ENCODE measurements around the gene SLC35A4.

SLC35A4 gene

DNA sequence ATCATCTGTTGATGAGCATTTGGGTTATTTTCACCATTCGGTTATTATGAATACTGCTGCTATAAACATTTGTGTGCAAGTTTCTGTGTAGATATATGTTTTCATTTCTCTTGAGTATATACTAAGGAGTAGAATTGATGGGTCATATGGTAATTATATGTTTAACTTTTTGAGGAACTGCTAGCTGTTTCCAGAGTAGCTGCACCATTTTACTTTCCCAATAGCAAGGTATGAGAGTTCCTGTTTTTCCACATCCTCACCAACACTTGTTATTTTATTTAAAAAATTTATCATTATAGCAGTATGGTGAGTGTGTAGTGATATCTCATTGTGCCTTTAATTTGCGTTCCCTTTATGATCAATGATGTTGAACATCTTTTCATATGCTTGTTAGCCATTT, 39.1 kb downstream of the SLC35A4 start:
- no peaks in the 10 kb centered on the region for H3F3A ChIP-seq (ENCODE audit: insufficient read depth)
- H3K27ac ChIP-seq (ENCODE audit: low read depth, low read length) = no peak overlapping the region
- no peak overlapping the region for H2AFZ ChIP-seq (ENCODE audit: low read depth, low read length, severe bottlenecking)
- H3K4me2 ChIP-seq (ENCODE audit: low read depth, low read length, poor library complexity, severe bottlenecking) = no peak overlapping the region
- H3K36me3 ChIP-seq (ENCODE audit: low read length) = no peaks in the 10 kb centered on the region
- H3K9me3 ChIP-seq (ENCODE audit: insufficient read depth, low read length) = no peaks in the 10 kb centered on the region
- H3K9ac ChIP-seq (ENCODE audit: low read length) = no peak overlapping the region
- no peaks in the 10 kb centered on the region for H3K9me2 ChIP-seq (replicated peaks; ENCODE audit: insufficient read depth, low read length)
- H3K27me3 ChIP-seq (ENCODE audit: low read length) = no peaks in the 10 kb centered on the region
- no peaks in the 10 kb centered on the region for H4K20me1 ChIP-seq (ENCODE audit: low read depth, low read length)
- TF ChIP-seq, protein P1, sequence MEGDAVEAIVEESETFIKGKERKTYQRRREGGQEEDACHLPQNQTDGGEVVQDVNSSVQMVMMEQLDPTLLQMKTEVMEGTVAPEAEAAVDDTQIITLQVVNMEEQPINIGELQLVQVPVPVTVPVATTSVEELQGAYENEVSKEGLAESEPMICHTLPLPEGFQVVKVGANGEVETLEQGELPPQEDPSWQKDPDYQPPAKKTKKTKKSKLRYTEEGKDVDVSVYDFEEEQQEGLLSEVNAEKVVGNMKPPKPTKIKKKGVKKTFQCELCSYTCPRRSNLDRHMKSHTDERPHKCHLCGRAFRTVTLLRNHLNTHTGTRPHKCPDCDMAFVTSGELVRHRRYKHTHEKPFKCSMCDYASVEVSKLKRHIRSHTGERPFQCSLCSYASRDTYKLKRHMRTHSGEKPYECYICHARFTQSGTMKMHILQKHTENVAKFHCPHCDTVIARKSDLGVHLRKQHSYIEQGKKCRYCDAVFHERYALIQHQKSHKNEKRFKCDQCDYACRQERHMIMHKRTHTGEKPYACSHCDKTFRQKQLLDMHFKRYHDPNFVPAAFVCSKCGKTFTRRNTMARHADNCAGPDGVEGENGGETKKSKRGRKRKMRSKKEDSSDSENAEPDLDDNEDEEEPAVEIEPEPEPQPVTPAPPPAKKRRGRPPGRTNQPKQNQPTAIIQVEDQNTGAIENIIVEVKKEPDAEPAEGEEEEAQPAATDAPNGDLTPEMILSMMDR (IDR thresholded peaks at IDR 0.05; ENCODE audit: insufficient read depth, low read length, poor library complexity, severe bottlenecking) = no peak
- TF ChIP-seq EZH2phosphoT487 (conservative IDR thresholded peaks at IDR 0.05; ENCODE audit: low read length) = no peak
- H3K79me2 ChIP-seq (ENCODE audit: insufficient read depth, low read length) = no peaks in the 10 kb centered on the region
- no peak overlapping the region for H3K4me3 ChIP-seq (ENCODE audit: insufficient read depth, low read length, poor library complexity, severe bottlenecking)

DNA sequence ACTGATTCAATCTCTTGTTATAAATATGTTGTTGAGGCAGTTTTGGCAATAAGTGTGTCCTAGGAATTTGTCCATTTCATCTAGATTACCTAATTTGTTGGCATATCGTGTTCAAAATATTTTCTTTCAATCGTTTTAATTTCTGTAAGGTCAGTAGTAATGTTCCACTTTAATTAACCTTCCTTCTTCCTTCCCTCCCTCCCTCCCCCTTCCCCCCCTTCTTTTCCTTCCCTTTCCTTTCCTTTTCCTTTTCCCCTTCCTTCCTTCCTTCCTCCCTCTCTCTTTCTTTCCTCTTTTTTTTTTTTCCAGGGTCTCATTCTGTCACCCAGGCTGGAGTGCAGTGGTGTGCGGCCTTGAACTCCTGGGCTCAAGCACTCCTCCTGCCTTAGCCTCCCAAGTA, 41.3 kb downstream of the SLC35A4 start:
- Histone ChIP-seq H3K36me3 (ENCODE audit: low read length) (no peaks in the 10 kb centered on the region), H3K4me3 (ENCODE audit: insufficient read depth, low read length, poor library complexity, severe bottlenecking) (no peak overlapping the region), H3F3A (ENCODE audit: insufficient read depth) (no peaks in the 10 kb centered on the region), H3K27ac (ENCODE audit: low read depth, low read length) (no peak overlapping the region), H4K20me1 (ENCODE audit: low read depth, low read length) (no peaks in the 10 kb centered on the region), H3K79me2 (ENCODE audit: insufficient read depth, low read length) (no peaks in the 10 kb centered on the region), H3K9me3 (ENCODE audit: insufficient read depth, low read length) (no peaks in the 10 kb centered on the region), H2AFZ (ENCODE audit: low read depth, low read length, severe bottlenecking) (no peak overlapping the region), H3K9me2 (replicated peaks; ENCODE audit: insufficient read depth, low read length) (no peaks in the 10 kb centered on the region), H3K4me2 (ENCODE audit: low read depth, low read length, poor library complexity, severe bottlenecking) (no peak overlapping the region), H3K27me3 (ENCODE audit: low read length) (no peaks in the 10 kb centered on the region), H3K9ac (ENCODE audit: low read length) (no peak overlapping the region)
- TF ChIP-seq EZH2phosphoT487 (conservative IDR thresholded peaks at IDR 0.05; ENCODE audit: low read length) = no peak
- TF ChIP-seq, protein P1 (IDR thresholded peaks at IDR 0.05; ENCODE audit: insufficient read depth, low read length, poor library complexity, severe bottlenecking) = no peak

DNA sequence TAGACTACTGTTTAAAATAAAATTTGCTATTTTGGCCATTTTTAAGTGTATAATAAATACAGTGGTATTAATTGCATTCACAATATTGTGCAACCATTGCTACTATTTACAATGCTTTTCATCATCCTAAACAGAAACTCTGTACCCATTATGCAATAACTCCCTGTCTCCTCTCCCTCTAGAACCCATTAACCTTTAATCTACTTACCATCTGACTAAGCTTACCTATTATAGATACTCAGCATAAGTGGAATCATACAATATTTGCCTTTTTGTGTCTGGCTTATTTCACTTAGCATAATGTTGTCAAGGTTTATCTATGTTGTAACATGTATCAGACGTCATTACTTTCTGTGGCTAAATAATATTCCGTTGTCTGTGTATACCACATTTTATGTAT, 42.4 kb downstream of the SLC35A4 start:
- Histone ChIP-seq H3K79me2 (ENCODE audit: insufficient read depth, low read length) (no peaks in the 10 kb centered on the region), H3F3A (ENCODE audit: insufficient read depth) (no peaks in the 10 kb centered on the region), H3K27me3 (ENCODE audit: low read length) (no peaks in the 10 kb centered on the region), H3K27ac (ENCODE audit: low read depth, low read length) (no peak overlapping the region), H3K4me3 (ENCODE audit: insufficient read depth, low read length, poor library complexity, severe bottlenecking) (no peak overlapping the region), H3K9me2 (replicated peaks; ENCODE audit: insufficient read depth, low read length) (no peaks in the 10 kb centered on the region), H3K9me3 (ENCODE audit: insufficient read depth, low read length) (no peaks in the 10 kb centered on the region), H3K36me3 (ENCODE audit: low read length) (no peaks in the 10 kb centered on the region), H3K4me2 (ENCODE audit: low read depth, low read length, poor library complexity, severe bottlenecking) (no peak overlapping the region), H3K9ac (ENCODE audit: low read length) (no peak overlapping the region), H2AFZ (ENCODE audit: low read depth, low read length, severe bottlenecking) (no peak overlapping the region), H4K20me1 (ENCODE audit: low read depth, low read length) (no peaks in the 10 kb centered on the region)
- no peak for TF ChIP-seq EZH2phosphoT487 (conservative IDR thresholded peaks at IDR 0.05; ENCODE audit: low read length)
- TF ChIP-seq, protein P1 (IDR thresholded peaks at IDR 0.05; ENCODE audit: insufficient read depth, low read length, poor library complexity, severe bottlenecking) = no peak
